ENCODE measurements around the gene TPSAB1. TPM values are rescaled to one million over a fixed set of nuclear protein-coding genes. Genes with fewer than 3 reads are reported as not detected.

TPSAB1 gene
- total RNA-seq, 4 donors from 2014 or later, result 13.8 to 67.7 (median 28.5) TPM

- 90% methylated on average over 14 to 15 of the region's 15 CpGs for WGBS, 2 donors
- Histone ChIP-seq H3K4me1 (peaks cover 0 to 9% (median 0%) of the 10 kb centered on the region in 4 donors), H3K36me3 (no peaks in the 10 kb centered on the region), H3K27me3 (peaks cover 0 to 77% of the 10 kb centered on the region in 2 donors), H3K9me3 (peaks cover 0 to 6% (median 0%) of the 10 kb centered on the region in 4 donors), H3K4me3 (no peak overlapping the region), H3K27ac (no peak overlapping the region)
- TF ChIP-seq POLR2A (IDR thresholded peaks at IDR 0.05), result no peak
- TF ChIP-seq CTCF (IDR thresholded peaks at IDR 0.05), result no peak
- TF ChIP-seq EP300 (IDR thresholded peaks at IDR 0.05), result no peak
- no peak for DNase-seq (ENCODE audit: low spot score in 2 of 2)
Measured at GRCh38 chr16:1273816-1274215, 33.3 kb downstream of the TPSAB1 start.

- H3K27ac ChIP-seq, result no peak overlapping the region
- peaks cover 0 to 9% (median 0%) of the 10 kb centered on the region in 4 donors for H3K4me1 ChIP-seq
- peaks cover 0 to 82% of the 10 kb centered on the region in 2 donors for H3K27me3 ChIP-seq
- no peaks in the 10 kb centered on the region for H3K36me3 ChIP-seq
- H3K4me3 ChIP-seq, result no peak overlapping the region
- TF ChIP-seq EP300 (IDR thresholded peaks at IDR 0.05) (no peak), CTCF (IDR thresholded peaks at IDR 0.05) (no peak), POLR2A (IDR thresholded peaks at IDR 0.05) (no peak)
- DNase-seq (ENCODE audit: low spot score in 2 of 2), result no peak
- H3K9me3 ChIP-seq, result peaks cover 0 to 6% (median 0%) of the 10 kb centered on the region in 4 donors
- 89 to 90% methylated on average over 7 of the region's 7 CpGs for WGBS, 2 donors
Measured at GRCh38 chr16:1274767-1275166, 34.3 kb downstream of the TPSAB1 start.

- no peaks in the 10 kb centered on the region for H3K36me3 ChIP-seq
- 54 to 62% methylated on average over 22 to 27 of the region's 30 CpGs for WGBS, 2 donors
- H3K27ac ChIP-seq, result no peak overlapping the region
- TF ChIP-seq CTCF (IDR thresholded peaks at IDR 0.05) (no peak), EP300 (IDR thresholded peaks at IDR 0.05) (no peak), POLR2A (IDR thresholded peaks at IDR 0.05) (no peak)
- peaks cover 0 to 9% (median 0%) of the 10 kb centered on the region in 4 donors for H3K4me1 ChIP-seq
- H3K4me3 ChIP-seq, result no peak overlapping the region
- peaks cover 0 to 6% (median 0%) of the 10 kb centered on the region in 4 donors for H3K9me3 ChIP-seq
- H3K27me3 ChIP-seq, result peaks cover 0 to 82% of the 10 kb centered on the region in 2 donors
- DNase-seq (ENCODE audit: low spot score in 2 of 2), result no peak
Measured at GRCh38 chr16:1275791-1276579, 35.5 kb downstream of the TPSAB1 start.

- WGBS, 2 donors, result 46% methylated on average over 5 to 8 of the region's 14 CpGs
- DNase-seq (ENCODE audit: low spot score in 2 of 2), result no peak
- no peak overlapping the region for H3K27ac ChIP-seq
- H3K4me3 ChIP-seq, result no peak overlapping the region
- peaks cover 0 to 79% of the 10 kb centered on the region in 2 donors for H3K27me3 ChIP-seq
- peaks cover 0 to 8% (median 0%) of the 10 kb centered on the region in 4 donors for H3K4me1 ChIP-seq
- peaks cover 0 to 6% (median 0%) of the 10 kb centered on the region in 4 donors for H3K9me3 ChIP-seq
- TF ChIP-seq EP300 (IDR thresholded peaks at IDR 0.05) (no peak), POLR2A (IDR thresholded peaks at IDR 0.05) (no peak), CTCF (IDR thresholded peaks at IDR 0.05) (no peak)
- no peaks in the 10 kb centered on the region for H3K36me3 ChIP-seq
Measured at GRCh38 chr16:1276580-1276878, 36.0 kb downstream of the TPSAB1 start.

DNA sequence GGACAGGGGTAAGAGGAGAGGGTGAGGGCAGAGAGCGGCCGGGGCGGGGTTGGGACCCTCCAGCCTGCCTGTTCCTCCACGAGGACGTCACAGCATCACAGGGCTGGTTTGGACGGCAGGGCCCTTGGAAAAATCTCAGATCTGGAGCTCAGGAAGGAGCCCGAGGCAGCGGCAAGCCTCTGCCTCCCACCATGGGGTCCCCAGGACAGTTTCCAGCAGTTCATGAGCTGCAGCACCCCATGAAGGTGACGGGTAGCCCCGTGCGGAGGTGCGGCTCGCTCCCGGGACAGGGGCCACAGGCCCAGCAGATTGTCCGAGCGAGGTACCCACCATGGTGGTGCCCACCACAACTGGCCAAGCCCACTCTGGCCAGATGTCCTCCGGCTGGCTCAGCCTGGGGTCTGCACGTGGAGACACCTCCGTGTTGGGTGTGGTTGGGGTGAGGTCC lies 36.7 kb downstream of the TPSAB1 start:
- DNase-seq (ENCODE audit: low spot score in 2 of 2), result no peak
- Histone ChIP-seq H3K4me1 (peaks cover 0 to 2% (median 0%) of the 10 kb centered on the region in 4 donors), H3K27ac (no peak overlapping the region), H3K36me3 (no peaks in the 10 kb centered on the region), H3K27me3 (peaks cover 0 to 76% of the 10 kb centered on the region in 2 donors), H3K9me3 (peaks cover 0 to 6% (median 0%) of the 10 kb centered on the region in 4 donors), H3K4me3 (no peak overlapping the region)
- WGBS, 2 donors, result 63 to 72% methylated on average over 10 to 16 of the region's 19 CpGs
- TF ChIP-seq POLR2A (IDR thresholded peaks at IDR 0.05) (no peak), EP300 (IDR thresholded peaks at IDR 0.05) (no peak), CTCF (IDR thresholded peaks at IDR 0.05) (no peak)
